Choroid plexus epithelial cell (primary cell): ENCODE results near the gene GALNS.

Experiments used
- DNase-seq: peaks from one replicate; pipeline ENCODE4 v3.0.0-alpha.2; 2010; ENCODE audit warnings: low read depth
- H3K4me3 ChIP-seq: 2 replicates; pipeline ENCODE4 v1.5.1; 2011; ENCODE audit warnings: low read depth, mild to moderate bottlenecking, control low read depth, low read length, moderate library complexity
- CTCF ChIP-seq: conservative IDR thresholded peaks from 2 replicates; pipeline ENCODE4 v1.5.1; 2011; ENCODE audit warnings: low read depth, mild to moderate bottlenecking, control low read depth, inconsistent platforms, low read length, moderate library complexity

The GALNS gene

DNA sequence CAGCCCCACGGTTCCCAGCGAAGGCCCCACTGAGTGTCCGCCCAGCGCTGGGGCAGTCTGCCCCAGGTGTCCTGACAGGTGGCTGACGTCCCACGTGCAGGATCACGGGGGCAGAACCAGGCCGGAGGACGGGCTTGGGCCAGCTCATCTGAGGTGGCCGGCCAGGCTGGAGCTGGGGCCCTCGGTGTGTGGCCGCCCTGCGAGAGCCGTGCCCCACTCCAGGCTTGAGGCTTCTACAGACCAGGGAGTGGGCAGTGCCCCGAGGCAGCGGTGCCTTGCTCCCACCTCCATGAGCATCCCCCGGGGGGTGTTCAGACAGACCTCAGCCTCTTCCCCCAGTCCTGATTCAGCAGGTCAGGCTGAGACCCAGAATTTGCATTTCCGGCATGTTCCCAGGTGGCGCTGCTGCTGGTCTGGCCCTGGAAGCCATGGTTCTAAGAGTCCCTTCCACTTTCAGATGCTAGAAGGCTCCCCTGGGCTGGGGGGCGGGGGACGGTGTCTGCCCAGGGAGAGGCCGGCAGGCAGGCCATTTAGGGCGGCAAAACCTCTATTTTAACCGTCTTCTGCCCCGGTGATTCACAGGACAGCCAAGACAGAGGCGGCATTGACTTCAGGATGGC is 45.1 kb upstream of the GALNS start:
- no peak for DNase-seq
- H3K4me3 ChIP-seq = no peak overlapping the region
- TF ChIP-seq CTCF = peak; percentile 6

GRCh38 chr16:88900662-88901052 is 43.9 kb upstream of the GALNS start:
- TF ChIP-seq CTCF = no peak
- DNase-seq = no peak
- H3K4me3 ChIP-seq = no peak overlapping the region

GRCh38 chr16:88899901-88900661 is 43.3 kb upstream of the GALNS start:
- no peak for DNase-seq
- H3K4me3 ChIP-seq = no peak overlapping the region
- no peak for TF ChIP-seq CTCF

DNA sequence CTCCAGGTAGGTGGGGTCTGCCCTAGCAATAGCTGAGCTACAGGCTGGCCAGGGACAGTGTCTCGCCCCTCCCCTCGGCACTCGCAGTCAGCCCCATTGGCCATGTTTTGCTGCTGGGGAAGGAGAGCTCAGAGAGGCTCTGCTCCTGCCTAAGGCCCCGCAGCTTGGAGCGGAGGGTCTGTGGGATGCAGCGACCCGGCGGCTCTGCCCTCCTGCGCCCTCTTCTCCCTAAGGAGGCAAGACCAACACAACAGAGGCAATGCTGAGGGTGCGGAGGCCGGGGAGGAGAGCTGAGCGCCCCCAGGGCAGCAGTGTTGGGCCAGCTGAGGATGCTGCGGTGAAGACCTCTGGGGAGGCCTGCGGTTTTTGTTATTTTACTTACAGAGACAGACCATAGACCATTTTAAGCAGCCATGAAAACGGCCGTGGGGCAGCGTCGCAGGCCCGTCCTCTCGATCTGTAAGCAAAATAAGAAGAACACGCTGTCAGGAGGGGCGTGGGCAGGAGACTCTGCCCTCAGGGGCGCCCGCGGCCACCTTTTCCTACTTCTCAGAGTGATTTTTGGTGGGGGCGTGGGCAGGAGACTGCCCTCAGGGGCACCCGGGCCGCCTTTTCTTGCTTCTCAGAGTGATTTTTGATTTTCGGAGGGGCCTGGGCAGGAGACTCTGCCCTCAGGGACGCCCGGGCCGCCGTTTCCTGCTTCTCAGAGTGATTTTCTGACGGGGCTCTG is 41.1 kb upstream of the GALNS start:
- no peak for TF ChIP-seq CTCF
- H3K4me3 ChIP-seq = no peak overlapping the region
- no peak for DNase-seq

GRCh38 chr16:88896238-88897070 is 39.7 kb upstream of the GALNS start:
- no peak overlapping the region for H3K4me3 ChIP-seq
- TF ChIP-seq CTCF = no peak
- DNase-seq = no peak

GRCh38 chr16:88895335-88895734 is 38.6 kb upstream of the GALNS start:
- TF ChIP-seq CTCF = no peak
- H3K4me3 ChIP-seq = no peak overlapping the region
- DNase-seq = no peak
